GM19455 (cell line): ENCODE measurements around the gene IQCK.
"Not testable (repeated sequence)": the region's sequence is repeated elsewhere in the genome, so short reads cannot be mapped to it uniquely, and the experiment has no call there.

Source experiments
- ATAC-seq: cut with Tn5 transposase; IDR thresholded peaks from one replicate; pipeline ENCODE4 v1.9.1; 2021; ENCODE audit not compliant: unreplicated experiment

The IQCK gene

DNA sequence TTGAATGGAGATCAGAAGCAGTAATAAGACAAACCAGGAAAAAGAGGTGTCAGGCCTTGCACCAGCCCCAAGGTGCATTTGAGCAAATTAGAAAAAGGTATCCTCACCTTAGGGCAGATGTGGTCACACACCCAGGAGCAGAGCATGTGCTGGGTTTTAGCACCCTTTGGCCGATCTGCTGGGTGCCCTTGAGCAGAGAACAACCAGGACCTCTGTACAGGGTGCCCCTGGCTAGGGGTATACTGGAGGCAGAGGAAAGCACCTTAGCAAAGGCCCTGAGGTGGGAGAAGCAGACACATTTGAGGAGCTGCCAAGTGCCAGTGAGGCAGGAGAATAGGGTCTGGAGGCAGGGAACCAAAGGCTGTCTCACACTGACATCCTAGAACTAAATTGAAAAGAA lies 67.0 kb downstream of the IQCK start:
- ATAC-seq, result no peak

GRCh38 chr16:19785512-19786130 lies 67.5 kb downstream of the IQCK start:
- no peak for ATAC-seq

GRCh38 chr16:19801369-19801768 lies 83.3 kb downstream of the IQCK start:
- not testable (repeated sequence) for ATAC-seq

- ATAC-seq, result not testable (repeated sequence)
These were observed 83.8 kb downstream of the IQCK start for GRCh38 chr16:19801824-19802223.

- ATAC-seq, result no peak
These were observed 84.5 kb downstream of the IQCK start for GRCh38 chr16:19802612-19803011.

GRCh38 chr16:19804538-19805323 lies 86.7 kb downstream of the IQCK start:
- no peak for ATAC-seq

GRCh38 chr16:19805459-19806162 lies 87.5 kb downstream of the IQCK start:
- no peak for ATAC-seq

GRCh38 chr16:19808061-19808641 lies 90.1 kb downstream of the IQCK start:
- no peak for ATAC-seq

- ATAC-seq, result no peak
These were observed 91.1 kb downstream of the IQCK start for GRCh38 chr16:19809121-19809635.

- no peak for ATAC-seq
These were observed 91.6 kb downstream of the IQCK start for GRCh38 chr16:19809693-19810092.

GRCh38 chr16:19810817-19811731 lies 93.0 kb downstream of the IQCK start:
- no peak for ATAC-seq

DNA sequence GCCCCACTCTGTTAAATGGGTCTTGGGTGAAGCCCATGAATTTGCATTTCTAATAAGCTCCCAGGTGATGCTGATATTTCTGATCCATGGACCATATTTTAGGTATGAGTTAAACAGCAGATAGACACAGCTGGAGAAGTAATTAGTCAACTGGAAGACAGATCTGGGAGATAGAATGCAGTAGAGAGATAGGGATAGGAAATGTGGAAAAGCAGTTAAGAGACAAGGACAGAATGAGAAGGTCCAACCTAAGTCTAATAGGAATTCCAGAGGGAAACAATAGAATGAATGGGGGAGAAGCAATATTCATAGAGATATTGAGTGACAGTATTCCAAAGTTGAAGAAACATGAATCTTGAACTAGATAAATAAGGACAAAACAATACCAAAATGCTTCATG lies 94.9 kb downstream of the IQCK start:
- ATAC-seq, result no peak

DNA sequence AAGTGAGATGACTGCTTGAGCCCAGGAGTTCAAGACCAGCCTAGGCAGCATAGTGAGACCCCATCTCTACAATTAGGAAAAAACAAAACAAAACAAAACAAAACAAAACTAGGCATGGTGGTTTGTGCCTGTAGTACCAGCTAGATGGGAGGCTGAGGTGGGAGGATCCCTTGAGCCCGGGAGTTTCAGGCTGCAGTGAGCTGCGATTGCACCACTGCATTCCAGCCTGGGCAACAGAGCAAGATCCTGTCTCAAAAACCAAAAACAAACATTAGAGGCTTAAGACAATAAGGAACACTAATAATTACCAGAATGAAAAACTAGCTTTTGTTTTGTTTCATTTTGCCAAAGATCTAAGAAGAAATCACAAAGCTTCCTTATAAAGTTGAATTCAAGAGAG lies 97.3 kb downstream of the IQCK start:
- ATAC-seq, result no peak

DNA sequence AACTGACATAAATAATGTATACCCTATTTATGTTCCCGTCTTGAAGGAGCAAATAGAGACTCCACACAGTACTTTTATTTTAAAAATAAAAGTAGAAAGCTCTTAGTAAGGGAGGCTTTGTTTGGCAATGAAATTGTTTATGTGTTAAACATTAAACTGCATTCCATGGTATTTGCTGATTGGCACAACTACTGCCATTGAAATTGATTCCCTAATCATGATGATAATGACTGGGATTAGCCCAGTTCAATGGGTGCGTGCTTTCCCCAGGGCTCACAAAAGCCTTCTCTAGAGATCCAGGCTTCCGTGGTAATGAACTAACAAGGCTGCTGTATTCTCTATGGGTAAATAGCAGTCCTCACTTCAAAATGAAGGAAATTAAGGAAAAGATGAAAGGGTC lies 99.1 kb downstream of the IQCK start:
- no peak for ATAC-seq

DNA sequence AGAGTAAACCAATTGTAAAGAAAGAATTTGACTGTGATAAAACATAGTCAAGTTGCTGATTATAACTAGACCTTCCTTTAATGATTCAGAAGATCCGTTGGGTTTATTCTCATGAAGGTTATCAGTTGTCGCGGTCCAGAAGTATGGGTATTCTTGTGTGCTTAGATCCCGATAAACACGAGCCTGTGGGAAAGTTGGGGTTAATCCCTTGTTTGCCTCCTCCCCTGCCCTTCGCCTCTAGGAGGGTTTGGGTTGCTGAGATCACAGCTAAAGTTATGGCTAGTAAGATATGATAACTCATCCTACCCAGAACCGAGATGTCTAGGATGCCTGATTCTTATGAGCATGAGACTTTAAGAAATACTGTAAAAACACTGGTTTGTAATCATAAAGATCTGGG lies 99.8 kb downstream of the IQCK start:
- no peak for ATAC-seq

- no peak for ATAC-seq
These were observed 104.5 kb downstream of the IQCK start for GRCh38 chr16:19822533-19822932.

DNA sequence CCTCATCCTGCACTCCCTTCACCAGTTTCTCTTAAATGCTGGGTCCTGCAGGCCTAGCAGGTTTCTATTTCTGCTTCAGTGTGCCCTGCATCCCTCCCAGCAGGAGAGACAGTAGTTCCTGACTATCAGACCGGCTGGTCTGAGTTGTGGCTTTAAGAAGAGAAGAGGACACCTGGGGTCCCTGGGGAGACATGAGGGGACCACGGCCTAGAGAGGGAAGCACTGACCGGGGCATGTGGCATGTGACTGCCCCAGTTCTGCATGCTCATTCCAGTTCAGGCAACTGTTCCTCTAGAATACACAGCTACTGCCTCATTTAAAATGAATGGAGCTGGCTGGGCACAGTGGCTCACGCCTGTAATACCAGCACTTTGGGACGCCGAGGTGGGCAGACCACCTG lies 105.3 kb downstream of the IQCK start:
- no peak for ATAC-seq

- no peak for ATAC-seq
These were observed 106.1 kb downstream of the IQCK start for GRCh38 chr16:19824216-19824615.

- no peak for ATAC-seq
These were observed 112.0 kb downstream of the IQCK start for GRCh38 chr16:19829844-19830692.
